GM21367 (cell line): ENCODE results near the gene METTL23.
"Not testable (repeated sequence)": the region's sequence is repeated elsewhere in the genome, so short reads cannot be mapped to it uniquely, and the experiment has no call there.

Experiments
- ATAC-seq: cut with Tn5 transposase; IDR thresholded peaks from one replicate; pipeline ENCODE4 v1.9.1; 2021; ENCODE audit not compliant: unreplicated experiment

METTL23 gene

GRCh38 chr17:76695059-76695831 lies 31.4 kb upstream of the METTL23 start:
- ATAC-seq, result no peak

- ATAC-seq, result no peak
Measured at GRCh38 chr17:76696763-76697701, 29.6 kb upstream of the METTL23 start.

GRCh38 chr17:76697702-76698465 lies 28.8 kb upstream of the METTL23 start:
- ATAC-seq, result no peak

- ATAC-seq, result not testable (repeated sequence)
Measured at GRCh38 chr17:76698466-76698977, 28.1 kb upstream of the METTL23 start.

GRCh38 chr17:76700270-76700616 lies 26.4 kb upstream of the METTL23 start:
- no peak for ATAC-seq

GRCh38 chr17:76700617-76701470 lies 25.8 kb upstream of the METTL23 start:
- no peak for ATAC-seq

GRCh38 chr17:76701471-76701967 lies 25.1 kb upstream of the METTL23 start:
- no peak for ATAC-seq

- ATAC-seq, result no peak
Measured at GRCh38 chr17:76702076-76702475, 24.6 kb upstream of the METTL23 start.

- no peak for ATAC-seq
Measured at GRCh38 chr17:76702941-76703637, 23.6 kb upstream of the METTL23 start.

- ATAC-seq, result no peak
Measured at GRCh38 chr17:76704805-76705204, 21.8 kb upstream of the METTL23 start.

GRCh38 chr17:76706817-76707216 lies 19.8 kb upstream of the METTL23 start:
- ATAC-seq, result no peak

GRCh38 chr17:76707985-76708807 lies 18.4 kb upstream of the METTL23 start:
- ATAC-seq, result no peak

- ATAC-seq, result no peak
Measured at GRCh38 chr17:76709077-76709950, 17.3 kb upstream of the METTL23 start.

GRCh38 chr17:76709951-76710862 lies 16.4 kb upstream of the METTL23 start:
- not testable (repeated sequence) for ATAC-seq

GRCh38 chr17:76710863-76711611 lies 15.6 kb upstream of the METTL23 start, which contains the start of gene MXRA7:
MXRA7 (minus strand) TSS chr17:76710965; CDS start chr17:76710946, 19 bp downstream.
- ATAC-seq, result no peak

GRCh38 chr17:76712321-76712720 lies 14.3 kb upstream of the METTL23 start:
- not testable (repeated sequence) for ATAC-seq
